ENCODE results near the gene TTLL7. TPM values are rescaled to one million over a fixed set of nuclear protein-coding genes. Genes with fewer than 3 reads are reported as not detected.
"Not testable (repeated sequence)": the region's sequence is repeated elsewhere in the genome, so short reads cannot be mapped to it uniquely, and the experiment has no call there.

TTLL7 gene
- total RNA-seq, 1 donor from 2014 or later: 35.2 TPM

DNA sequence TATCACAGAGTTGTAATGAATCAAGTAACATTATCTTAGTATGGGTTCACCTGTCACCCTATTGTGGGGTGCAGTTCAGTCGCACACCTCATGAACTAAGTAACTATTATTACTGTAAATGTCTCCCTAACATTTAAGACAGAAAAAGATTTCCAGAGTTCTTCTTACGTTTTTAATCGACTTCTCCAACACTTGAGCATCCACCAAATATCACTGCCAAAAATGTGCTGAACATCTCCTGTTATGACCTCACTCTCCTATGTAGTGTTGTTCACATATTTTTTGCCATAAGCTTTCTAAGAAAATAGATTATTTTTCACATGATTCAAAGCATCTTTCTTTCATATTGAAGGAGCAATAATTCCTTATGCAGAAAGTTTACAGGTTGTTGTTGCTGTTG lies 1.3 kb downstream of the TTLL7 start:
- DNase-seq (ENCODE audit: low read depth): no peak

- peak; percentile 58 for DNase-seq (ENCODE audit: low read depth)
Observed at GRCh38 chr1:83996621-83997020, 2.3 kb downstream of the TTLL7 start.

DNA sequence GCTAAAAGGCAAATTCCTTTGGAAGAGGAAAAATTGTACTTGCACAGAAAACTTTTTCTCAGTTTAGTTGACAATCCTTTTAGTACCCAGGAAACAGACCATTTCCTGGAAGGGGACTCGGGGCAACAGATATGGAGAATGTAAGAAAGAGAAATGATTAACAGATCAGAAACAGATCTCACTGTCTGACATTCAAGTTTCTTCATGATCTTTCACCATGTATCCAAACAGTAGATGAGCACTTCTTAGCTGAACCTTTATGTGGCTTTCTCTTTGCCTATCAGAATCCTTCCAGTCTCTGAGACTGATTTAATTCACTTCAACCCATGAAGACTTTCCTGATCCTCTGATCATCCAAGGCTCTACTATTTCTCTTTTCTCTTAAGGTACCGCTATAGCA lies 2.7 kb downstream of the TTLL7 start:
- DNase-seq (ENCODE audit: low read depth): no peak

DNA sequence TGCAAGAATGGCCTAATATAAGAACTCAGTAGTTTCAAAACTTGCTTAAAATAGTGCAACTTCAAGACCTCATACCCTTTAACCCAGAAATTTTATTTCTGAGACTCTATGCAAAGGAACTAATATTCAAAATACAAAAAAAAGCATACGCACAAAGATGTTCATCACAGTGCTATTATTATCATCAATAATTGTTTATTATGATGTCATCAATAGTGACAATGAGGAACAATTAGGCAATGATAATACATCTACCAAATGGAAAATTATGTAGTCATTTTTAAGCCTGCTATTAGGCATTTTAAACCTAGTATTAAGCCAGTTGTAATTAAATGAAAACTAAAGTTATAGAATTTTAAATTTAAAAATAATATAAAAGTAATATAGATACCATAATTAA lies 3.3 kb downstream of the TTLL7 start:
- no peak for DNase-seq (ENCODE audit: low read depth)

DNA sequence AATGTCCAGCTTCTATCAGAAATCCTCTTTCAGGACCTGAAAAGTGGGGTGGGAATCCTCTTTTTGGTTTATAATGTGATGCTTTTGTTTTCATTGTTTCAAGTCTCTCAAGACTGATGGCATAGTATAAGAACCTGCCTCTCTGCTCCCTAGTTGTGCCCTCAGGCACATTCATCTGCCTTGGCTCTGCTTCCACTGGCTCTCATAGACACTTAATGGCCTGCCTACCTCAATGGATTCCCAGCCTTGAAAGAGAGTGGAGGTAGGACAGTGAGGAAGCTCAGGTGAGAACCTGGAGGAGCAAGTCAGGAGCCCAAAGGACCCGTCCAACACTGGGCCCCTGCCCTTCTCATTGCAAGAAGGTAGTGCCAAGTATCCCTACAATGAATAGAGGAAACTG lies 4.8 kb downstream of the TTLL7 start:
- DNase-seq (ENCODE audit: low read depth): no peak

GRCh38 chr1:83990734-83991133 lies 8.2 kb downstream of the TTLL7 start:
- DNase-seq (ENCODE audit: low read depth): peak; percentile 13

GRCh38 chr1:83985048-83985447 lies 13.9 kb downstream of the TTLL7 start:
- DNase-seq (ENCODE audit: low read depth): no peak

DNA sequence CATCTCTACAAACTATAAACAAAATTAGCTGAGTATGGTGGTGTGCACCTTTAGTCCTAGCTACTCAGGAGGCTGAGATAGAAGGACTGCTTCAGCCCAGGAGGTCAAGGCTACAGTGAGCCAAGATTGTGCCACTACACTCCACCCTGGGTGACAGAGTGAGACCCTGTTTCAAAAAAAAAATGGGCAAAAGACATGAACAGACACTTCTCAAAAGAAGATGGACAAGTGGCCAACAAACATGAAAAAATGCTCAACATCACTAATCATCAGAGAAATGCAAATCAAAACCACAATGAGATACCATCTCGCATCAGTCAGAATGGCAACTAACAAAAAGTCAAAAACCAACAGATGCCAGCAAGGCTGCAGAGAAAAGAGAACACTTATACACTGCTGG lies 15.0 kb downstream of the TTLL7 start:
- not testable (repeated sequence) for DNase-seq (ENCODE audit: low read depth)

DNA sequence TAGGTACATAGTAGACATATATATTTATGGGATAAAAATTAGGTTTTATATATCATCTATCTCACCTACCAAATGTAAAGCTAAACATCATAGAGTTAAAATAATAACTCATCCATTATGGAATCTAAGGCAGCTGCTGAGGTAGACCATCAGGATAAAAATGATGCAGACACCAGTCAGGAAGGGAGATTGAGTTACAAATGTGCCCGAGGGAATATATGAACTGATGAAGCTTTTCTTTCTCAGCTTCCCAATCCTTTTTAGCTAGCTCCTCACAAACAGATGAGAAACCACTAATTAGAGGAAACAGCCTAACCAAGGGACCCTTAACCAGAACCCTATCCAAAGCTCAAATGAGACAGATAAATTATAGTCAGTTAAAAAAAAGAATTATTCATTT lies 20.9 kb downstream of the TTLL7 start:
- peak; percentile 49 for DNase-seq (ENCODE audit: low read depth)

- DNase-seq (ENCODE audit: low read depth): no peak
Observed at GRCh38 chr1:83976920-83977319, 22.0 kb downstream of the TTLL7 start.

DNA sequence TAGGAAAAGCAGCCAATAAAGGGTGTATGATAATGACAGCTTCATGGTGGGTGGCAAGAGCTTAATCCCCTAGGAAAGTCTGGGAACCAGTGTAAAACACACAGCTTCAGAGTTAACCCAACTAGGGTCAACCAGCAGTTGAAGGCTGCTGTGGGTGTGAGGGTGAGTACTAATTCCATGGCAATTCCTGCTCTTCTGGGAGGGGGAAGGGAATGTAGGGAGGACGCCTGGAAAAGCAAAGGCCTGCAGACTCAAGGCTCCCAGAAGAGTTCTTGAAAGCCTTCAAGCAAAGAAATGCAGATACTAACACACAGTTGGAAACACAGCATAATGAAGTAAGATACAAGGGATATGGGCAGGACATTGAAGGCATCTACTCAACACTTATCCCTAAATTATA lies 28.1 kb downstream of the TTLL7 start:
- DNase-seq (ENCODE audit: low read depth): no peak

- no peak for DNase-seq (ENCODE audit: low read depth)
Observed at GRCh38 chr1:83970114-83970513, 28.8 kb downstream of the TTLL7 start.

- no peak for DNase-seq (ENCODE audit: low read depth)
Observed at GRCh38 chr1:83967336-83967735, 31.6 kb downstream of the TTLL7 start.

GRCh38 chr1:83964153-83964552 lies 34.8 kb downstream of the TTLL7 start:
- DNase-seq (ENCODE audit: low read depth): no peak

- peak; percentile 25 for DNase-seq (ENCODE audit: low read depth)
Observed at GRCh38 chr1:83961571-83962295, 37.2 kb downstream of the TTLL7 start.

DNA sequence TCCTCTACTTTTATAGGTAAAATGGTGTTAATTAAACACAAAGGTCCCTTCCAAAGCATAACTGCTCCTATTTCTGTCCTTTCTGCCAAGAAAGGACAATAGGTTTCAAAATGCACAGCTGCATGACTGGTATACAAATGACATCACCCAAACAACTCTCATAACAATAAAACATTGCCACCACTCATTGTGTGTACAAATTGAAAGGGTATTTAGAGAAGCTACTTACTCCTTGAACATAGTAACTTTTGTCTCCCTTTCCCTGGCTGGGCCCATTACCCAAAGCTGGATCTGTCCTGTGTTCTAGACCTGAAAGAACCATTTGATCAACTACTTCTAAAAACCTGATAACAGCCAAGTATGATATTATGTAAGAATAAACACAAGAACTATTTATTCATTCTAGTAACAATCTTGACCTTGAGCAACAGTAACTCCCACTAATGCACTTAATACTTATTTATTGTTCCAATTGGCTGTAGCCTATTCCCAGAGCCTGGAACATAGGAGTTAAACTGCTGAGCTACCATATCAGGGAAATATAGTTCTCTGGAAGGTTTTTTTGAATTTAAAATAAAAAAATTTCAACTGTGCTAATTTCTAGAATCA lies 38.2 kb downstream of the TTLL7 start:
- DNase-seq (ENCODE audit: low read depth): no peak

GRCh38 chr1:83959824-83960498 lies 39.0 kb downstream of the TTLL7 start:
- DNase-seq (ENCODE audit: low read depth): no peak

DNA sequence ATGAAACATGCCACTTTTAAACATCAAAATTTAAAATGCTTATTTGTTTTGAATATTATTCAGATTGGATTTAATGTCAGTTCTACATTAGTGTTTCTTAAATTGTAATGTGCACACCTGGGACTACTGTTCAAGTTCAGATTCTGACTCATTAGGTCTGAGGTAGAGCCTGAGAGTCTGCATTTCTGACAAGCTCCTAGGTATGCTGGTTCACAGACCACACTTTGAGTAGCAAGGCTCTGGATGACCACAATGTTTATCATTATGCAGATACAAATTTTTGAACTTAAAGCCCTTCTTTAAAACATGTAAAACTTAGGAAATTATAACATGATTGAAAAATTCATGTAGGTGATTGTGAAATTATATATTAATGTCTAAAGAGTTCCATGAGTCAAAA lies 40.2 kb downstream of the TTLL7 start:
- DNase-seq (ENCODE audit: low read depth): no peak

GRCh38 chr1:83954166-83954823 lies 44.6 kb downstream of the TTLL7 start:
- no peak for DNase-seq (ENCODE audit: low read depth)

GRCh38 chr1:83950106-83950661 lies 48.7 kb downstream of the TTLL7 start:
- DNase-seq (ENCODE audit: low read depth): no peak

- no peak for DNase-seq (ENCODE audit: low read depth)
Observed at GRCh38 chr1:83942914-83943313, 56.0 kb downstream of the TTLL7 start.

DNA sequence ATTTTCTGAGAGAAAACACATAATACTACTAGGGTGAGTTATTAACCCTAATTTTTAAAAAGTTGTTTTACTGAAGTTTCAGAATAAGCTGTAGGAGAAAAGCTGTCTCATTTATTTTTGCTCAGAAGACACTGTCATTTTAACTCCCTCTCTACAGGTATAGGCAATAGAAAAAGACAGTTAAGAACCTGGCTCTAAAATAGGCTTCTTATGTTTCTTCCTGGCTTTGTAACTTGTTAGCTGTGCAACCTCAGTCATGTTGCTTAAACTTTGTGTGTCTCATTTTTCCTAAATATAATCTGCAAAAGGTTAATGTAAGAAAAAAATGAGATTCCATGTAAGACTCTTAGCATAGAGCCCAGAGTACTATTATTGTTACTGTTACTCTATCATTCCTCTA lies 64.4 kb downstream of the TTLL7 start:
- no peak for DNase-seq (ENCODE audit: low read depth)

All from myocyte (in vitro differentiated cells).